CD4-positive, alpha-beta T cell treated with Interleukin-10 for 1 hour (primary cell): ENCODE data around the gene EPC2.
"Not testable (repeated sequence)": the region's sequence is repeated elsewhere in the genome, so short reads cannot be mapped to it uniquely, and the experiment has no call there.

Source experiments
- DNase-seq: peaks from one replicate; pipeline ENCODE4 v3.0.0-alpha.2; 2020

EPC2 gene

GRCh38 chr2:148642112-148642744 is 2.3 kb upstream of the EPC2 start:
- no peak for DNase-seq

DNA sequence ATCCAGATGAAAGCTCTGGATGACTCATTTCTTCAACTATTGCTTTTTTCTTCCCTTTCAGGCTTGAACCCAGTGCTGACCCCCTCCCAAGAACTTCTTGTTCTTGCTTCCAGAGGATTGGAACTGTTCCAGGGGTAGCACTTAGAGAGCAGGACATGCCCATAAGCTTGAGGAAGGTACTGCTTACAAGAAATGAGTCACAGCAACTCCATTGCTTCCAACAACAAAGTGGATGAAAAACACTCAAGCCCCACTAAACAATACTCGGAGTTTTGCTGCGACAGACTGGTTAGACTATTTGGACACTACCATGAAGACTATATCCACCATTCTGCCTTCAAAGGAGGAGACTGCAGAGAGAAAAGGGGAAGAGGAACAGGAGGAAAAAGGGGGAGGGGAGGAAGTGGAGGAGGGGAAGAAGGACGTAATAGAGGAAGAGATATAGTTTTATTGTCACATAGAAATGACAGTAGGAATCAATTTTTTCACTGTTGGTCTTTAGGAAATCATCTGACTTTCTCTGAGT is 1.6 kb upstream of the EPC2 start:
- no peak for DNase-seq

DNA sequence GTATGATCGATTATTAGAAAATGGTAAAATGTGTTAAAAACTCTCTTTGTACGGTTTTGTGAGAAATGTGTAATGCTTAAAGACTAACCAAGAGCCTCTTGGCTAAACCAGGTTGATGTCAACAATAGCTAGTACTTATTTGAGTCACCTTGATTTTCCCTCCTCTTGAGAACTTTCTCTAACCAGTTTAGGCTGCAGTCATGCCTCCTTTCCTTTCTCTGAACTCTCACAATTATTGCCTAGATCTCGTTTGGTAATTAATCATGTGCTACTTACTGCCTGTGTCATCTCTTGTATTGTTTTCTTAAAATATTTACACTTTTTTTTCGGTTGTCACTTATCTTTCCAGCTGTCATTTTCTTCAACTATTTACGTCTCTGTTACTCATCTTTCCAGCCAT is 1.1 kb upstream of the EPC2 start:
- no peak for DNase-seq

GRCh38 chr2:148644883-148645538 is 460 bp downstream of the EPC2 start:
- peak; percentile 95 for DNase-seq

DNA sequence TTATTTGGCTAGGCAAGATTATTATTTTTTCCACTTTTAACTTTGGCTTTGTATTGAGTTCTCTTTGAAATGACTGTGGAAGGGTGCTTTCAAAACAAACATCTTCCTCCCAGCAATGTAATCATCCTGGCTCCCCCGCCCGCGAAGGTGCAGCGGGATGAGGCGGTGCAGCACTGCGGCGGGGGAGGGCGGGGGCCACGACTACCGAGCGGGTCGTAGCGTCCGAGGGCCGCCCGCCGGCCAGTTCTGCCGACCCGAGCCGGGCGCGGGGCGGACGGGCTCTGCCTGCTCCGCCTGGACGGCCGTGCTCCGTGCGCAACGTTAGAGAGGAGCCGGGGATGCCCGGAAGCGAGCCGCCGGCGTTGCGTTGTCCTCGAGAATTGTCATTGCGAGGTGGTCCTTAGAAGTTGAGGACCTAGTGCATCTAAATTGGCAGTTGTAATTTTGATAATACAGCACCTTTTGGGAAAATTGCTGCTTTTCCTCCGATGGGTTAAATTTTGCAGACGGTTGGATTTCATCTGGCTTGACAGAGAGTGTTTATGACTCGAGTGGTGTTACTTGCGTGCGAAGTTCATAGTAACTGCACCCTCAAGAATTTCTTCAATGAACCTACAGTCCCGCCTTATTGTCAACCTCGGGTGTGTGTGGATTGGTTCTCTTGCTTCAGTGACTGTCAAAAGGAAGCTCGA is 1.1 kb downstream of the EPC2 start:
- DNase-seq: peak; percentile 90

DNA sequence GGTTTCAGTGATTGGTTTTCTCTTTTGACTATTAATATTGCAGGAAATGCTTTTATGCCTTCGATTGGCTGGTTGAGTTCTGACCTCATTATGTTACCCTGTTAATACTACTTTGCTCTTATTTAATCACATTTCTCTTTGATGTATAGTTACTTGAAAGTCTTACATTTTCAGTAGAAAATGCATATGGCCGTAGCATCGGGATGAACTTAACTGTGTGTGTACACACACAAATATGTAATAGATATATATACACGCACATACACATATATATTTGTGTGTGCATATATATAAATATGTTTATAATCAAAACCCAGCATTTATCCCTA is 1.6 kb downstream of the EPC2 start:
- DNase-seq: no peak

DNA sequence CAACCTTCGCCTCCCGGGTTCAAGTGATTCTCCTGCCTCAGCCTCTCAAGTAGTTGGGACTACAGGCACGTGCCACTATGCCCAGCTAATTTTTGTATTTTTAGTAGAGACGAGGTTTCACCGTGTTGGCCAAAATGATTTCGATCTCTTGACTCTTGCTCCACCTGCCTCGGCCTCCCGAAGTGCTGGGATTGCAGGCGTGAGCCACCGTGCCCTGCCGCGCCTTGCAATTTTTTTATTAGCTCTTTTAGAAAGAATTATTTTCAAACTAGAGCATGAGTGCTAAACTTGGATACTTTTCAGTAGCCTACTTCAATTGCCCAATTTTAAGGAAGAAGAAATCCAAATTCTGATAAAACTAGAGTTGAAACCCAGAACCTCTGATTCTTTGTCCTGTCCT is 3.2 kb downstream of the EPC2 start:
- not testable (repeated sequence) for DNase-seq

- DNase-seq: no peak
Observed at GRCh38 chr2:148649936-148650335, 5.4 kb downstream of the EPC2 start.

- no peak for DNase-seq
Observed at GRCh38 chr2:148650881-148651280, 6.3 kb downstream of the EPC2 start.

DNA sequence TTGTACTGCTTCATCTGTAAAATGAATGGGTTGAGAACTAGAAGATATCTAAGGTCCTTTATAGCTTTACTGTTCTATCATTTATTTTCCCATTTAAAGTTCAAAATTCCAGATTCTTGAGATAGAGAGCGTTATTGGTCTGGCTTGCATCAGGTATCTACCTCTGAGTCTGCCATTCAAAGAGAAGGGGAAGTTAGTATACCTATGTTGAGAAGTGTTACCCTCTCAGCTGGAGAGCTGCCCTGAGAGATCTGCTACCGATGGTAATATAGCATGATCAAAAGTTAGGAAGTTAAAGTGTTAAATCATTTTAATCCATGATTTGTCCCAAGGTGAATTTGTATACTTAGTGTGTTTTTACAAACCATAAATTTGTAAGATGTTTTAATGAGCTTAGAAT is 7.4 kb downstream of the EPC2 start:
- no peak for DNase-seq

- no peak for DNase-seq
Observed at GRCh38 chr2:148653437-148653836, 8.9 kb downstream of the EPC2 start.

- DNase-seq: no peak
Observed at GRCh38 chr2:148654435-148654834, 9.9 kb downstream of the EPC2 start.

- no peak for DNase-seq
Observed at GRCh38 chr2:148656516-148656915, 12.0 kb downstream of the EPC2 start.

DNA sequence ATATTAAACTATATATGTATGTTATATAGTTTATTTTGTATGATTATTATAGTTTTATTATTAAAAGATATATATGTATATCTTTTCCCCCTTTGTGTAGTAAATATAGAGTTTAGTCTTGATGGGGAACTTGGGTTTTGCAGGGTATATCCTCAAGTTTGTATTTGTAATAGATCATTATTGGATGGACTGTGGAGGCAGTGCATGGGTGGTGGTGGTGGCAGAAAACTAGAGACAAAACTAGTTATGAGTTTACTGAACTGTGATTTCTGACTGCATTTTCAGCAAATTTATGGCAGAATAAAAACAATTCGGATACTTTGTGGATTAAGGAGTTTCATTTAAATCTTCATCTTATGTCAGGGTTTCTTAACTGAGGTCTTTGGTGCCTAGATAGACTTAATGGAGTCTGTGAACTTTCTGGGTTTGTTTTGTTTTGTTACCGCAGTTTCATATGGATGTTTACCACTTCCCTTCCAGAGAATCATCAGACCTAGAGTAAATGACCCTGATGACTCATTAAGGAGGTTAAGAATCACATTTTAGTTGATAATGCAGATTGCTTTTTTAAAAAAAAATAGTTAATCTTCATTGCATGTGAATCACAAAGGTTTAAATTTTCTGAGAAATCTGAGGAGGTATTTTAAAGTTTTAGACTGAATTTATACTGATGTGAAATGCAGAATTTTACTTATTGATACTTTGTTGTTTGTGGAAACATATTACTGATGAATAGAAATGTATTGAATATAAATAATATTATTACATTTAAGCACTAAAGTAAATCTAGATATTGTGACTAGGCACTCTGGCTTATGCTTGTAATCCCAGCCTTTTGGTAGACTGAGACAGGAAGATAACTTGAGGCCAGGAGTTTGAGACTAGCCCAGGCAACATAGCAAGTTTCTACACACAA is 14.5 kb downstream of the EPC2 start:
- peak; percentile 66 for DNase-seq

DNA sequence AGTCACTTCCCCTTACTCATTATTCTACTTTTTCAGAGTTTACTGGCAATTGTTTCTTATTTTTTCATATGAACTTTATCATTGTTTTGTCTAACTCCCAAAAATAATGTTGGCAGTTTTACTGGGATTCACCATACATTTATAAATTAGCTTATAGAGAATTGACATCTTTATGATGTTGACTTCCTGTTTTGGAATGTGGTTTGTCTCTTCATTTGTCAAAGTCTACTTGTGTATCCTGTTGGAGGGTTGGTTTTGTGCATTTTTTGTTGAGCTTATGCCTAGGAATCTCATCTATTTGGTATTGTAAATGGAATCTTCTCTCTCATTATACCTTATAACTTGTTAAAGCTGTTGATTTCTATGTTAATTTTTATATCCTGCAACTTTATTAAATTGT is 16.4 kb downstream of the EPC2 start:
- DNase-seq: no peak

DNA sequence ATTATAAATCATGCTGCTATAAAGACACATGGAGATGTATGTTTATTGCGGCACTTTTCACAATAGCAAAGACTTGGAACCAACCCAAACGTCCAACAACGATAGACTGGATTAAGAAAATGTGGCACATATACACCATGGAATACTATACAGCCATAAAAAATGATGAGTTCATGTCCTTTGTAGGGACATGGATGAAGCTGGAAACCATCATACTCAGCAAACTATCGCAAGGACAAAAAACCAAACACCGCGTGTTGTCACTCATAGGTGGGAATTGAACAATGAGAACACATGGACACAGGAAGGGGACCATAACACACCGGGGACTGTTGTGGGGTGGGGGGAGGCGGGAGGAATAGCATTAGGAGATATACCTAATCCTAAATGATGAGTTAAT is 17.8 kb downstream of the EPC2 start:
- not testable (repeated sequence) for DNase-seq

- DNase-seq: no peak
Observed at GRCh38 chr2:148664229-148664628, 19.7 kb downstream of the EPC2 start.

GRCh38 chr2:148666555-148666954 is 22.0 kb downstream of the EPC2 start:
- DNase-seq: no peak

DNA sequence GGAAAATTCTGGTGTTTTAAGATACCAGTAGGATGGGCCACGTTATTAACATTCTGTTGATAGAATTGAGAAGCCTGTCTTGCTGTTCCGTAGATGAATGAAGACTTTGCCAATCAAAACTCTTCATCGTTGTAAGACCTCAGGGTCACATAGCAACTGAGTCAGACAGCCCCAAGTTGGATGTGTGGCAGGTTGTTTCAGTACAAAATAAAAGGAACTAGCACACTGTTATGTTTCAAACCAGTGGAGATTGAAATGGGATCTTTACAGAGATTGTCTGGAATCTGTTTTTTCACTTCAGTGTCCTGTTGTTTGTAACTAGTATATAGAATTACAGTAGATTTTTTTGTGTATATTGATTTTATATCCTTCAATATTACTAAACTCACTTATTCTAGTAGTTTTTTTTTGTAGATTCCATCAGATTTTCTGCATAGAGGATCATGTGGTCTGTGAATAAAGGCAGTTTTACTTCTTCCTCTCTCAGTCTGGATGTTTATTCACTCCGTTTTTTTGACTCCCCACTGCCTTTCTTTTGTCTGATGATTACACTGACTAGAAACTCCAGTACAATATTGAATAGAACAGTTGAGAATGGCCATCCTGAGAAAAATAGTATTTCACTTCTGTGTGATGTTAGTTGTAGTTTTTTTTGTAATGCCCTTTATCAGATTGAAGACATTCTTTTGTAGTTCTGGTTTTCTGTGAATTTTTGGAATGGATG is 22.7 kb downstream of the EPC2 start:
- no peak for DNase-seq

GRCh38 chr2:148670773-148671172 is 26.2 kb downstream of the EPC2 start:
- DNase-seq: no peak

DNA sequence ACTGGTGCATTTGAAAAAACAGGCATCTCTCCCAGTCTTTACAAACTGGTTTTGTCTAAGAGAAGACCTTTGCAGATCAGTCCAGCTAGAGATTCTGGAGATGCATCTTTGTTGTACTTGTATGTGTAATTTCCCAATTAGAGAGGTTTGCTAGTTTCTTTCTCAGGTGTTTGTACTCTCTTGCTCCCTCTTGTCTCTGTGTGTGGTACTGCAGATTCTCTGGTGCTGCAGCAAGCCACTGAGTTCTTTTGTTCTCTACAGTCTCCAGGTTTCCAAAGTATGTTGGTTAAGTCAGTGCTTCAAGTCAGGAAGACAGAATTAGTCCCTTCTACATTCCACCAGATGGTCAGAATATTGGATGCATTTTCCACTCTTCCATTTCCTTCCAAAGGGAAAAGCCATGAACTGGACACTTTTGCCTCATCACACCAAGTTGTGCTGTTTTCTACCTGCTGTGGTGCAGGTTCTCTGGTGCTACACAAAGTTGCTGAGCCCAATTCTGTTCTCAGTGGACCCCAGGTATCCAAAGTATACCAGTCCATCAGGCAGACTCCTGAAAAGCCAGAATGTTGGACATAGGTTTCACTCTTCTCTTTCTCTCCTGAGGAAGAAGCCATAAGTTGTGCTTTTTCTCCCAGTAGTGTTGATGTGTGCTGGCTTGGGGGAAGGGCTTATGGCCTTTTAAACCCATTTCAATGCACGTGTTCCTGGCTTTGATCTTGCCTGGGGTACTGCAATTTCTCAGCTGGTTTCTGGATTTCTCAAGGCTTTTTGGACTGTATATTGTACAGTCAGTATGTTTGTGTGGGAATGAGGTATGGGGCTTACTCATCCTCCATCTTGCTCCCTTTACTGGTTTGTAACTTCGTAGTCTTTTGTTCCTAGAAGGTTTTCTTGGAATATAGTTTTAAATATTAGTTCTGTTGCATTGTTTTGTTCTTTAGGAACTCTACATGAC is 29.8 kb downstream of the EPC2 start:
- DNase-seq: peak; percentile 65
